Activated CD4-positive, alpha-beta T cell treated with anti-CD3 and anti-CD28 coated beads for 36 hours (primary cell): ENCODE results near the gene SPINK4. TPM values are rescaled to one million over a fixed set of nuclear protein-coding genes. Genes with fewer than 3 reads are reported as not detected.

Experiments used
- ATAC-seq: fragments of 200-7000 bp; cut with Tn5 transposase; one replicate; pipeline ENCODE4 v1.10.0; 2021; ENCODE audit warnings: mild to moderate bottlenecking, moderate library complexity
- CTCF ChIA-PET: fragments of 350-600 bp; sonication (Branson Sonifier 250); formaldehyde crosslinking; loops from one replicate; lab custom pipeline; 2021; ENCODE audit warnings: antibody characterized with exemption; lab: Charles Lee
- POLR2A ChIA-PET: fragments of 350-600 bp; sonication (Branson Sonifier 250); formaldehyde crosslinking; loops from one replicate; lab custom pipeline; 2021; ENCODE audit warnings: antibody characterized with exemption, inconsistent platforms; lab: Charles Lee
- DNase-seq: peaks from one replicate; pipeline ENCODE4 v3.0.0-alpha.2; 2020
- H3K27ac Mint-ChIP-seq: one replicate; pipeline ENCODE4 v1.8.0; 2021; ENCODE audit warnings: mixed read lengths
- H3K27me3 Mint-ChIP-seq: one replicate; pipeline ENCODE4 v1.8.0; 2021; ENCODE audit warnings: mixed read lengths
- H3K36me3 Mint-ChIP-seq: one replicate; pipeline ENCODE4 v1.8.0; 2021; ENCODE audit warnings: low read depth, mixed read lengths
- H3K4me1 Mint-ChIP-seq: one replicate; pipeline ENCODE4 v1.8.0; 2021; ENCODE audit warnings: mixed read lengths
- H3K4me3 Mint-ChIP-seq: one replicate; pipeline ENCODE4 v1.8.0; 2021; ENCODE audit warnings: mild to moderate bottlenecking, moderate library complexity, mixed read lengths
- H3K9me3 Mint-ChIP-seq: one replicate; pipeline ENCODE4 v1.8.0; 2021; ENCODE audit warnings: low read depth, mixed read lengths
- intact Hi-C, 2 experiments: fragments of 100-400 bp; cut with DNase I in 1 of 2; cut with micrococcal nuclease in 1 of 2; formaldehyde crosslinking; loops; one replicate each; pipeline versions ENCODE4 v1.14.2 to v1.15.1; 2022 to 2024; cut with DNase I, micrococcal nuclease
- total RNA-seq, 2 experiments: library from RNA; stranded (reverse); gene quantifications; one replicate each; pipeline ENCODE4 v1.2.3, GENCODE V29; 2021

Gene SPINK4
- total RNA-seq, 2 experiments from 2014 or later: not detected

DNA sequence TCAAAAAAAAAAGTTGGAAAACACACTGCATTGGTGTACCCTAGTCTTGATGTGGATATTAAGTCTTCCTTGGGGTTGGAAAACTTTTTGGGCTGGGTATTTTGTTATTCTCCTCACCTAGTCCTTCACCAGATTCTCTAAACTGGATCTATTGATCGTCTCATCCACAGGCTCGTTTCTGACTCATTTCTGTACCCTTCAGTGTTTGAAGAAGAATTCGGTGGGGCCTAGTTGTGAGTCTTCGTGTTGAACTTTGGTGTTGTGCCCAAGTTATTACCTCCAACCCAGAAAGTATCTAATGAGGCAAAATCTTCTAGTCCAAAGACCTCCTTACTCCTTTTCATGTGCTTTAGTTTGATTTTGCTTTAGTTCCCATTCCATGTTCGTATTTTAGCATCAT is 51.9 kb downstream of the SPINK4 start:
- CTCF ChIA-PET: no interaction called here
- H3K9me3 Mint-ChIP-seq: no peaks in the 10 kb centered on the region

DNA sequence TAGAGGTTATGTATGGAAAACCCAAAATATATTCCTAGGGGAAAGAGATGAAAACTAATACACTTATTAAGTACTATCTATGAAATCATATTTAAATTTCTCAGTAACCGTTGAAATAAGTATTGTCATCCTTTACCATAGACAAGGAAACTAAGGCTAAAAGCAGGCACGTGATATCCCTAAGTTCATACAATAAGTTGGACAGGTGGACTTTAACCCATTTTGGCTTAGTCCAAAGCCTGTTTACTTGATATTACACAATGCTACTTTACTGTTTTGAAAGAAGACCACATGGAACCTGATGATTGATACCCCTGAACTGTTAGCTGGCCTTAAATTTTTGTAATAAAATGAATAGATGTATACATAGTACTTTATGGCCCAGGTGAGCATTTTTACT is 53.8 kb downstream of the SPINK4 start:
- H3K4me3 Mint-ChIP-seq: no peak overlapping the region
- H3K4me1 Mint-ChIP-seq: peaks cover 80% of the 10 kb centered on the region
- H3K9me3 Mint-ChIP-seq: no peaks in the 10 kb centered on the region
- intact Hi-C loops: loop anchor here (5.0 to 10.0 kb wide), 4 partner anchors 154 to 1781 kb away; partner anchors contain the start of genes ACO1 (in 1 of the 2), AQP3 (in 1 of the 2), FANCG (in 1 of the 2) and UBAP1 (in 1 of the 2)
- H3K27me3 Mint-ChIP-seq: no peaks in the 10 kb centered on the region
- ChIA-PET POLR2A (no interaction called here), CTCF (no interaction called here)
- ATAC-seq (no peak), DNase-seq (no peak)
- H3K36me3 Mint-ChIP-seq: peaks cover 61% of the 10 kb centered on the region
- peak overlapping the region; percentile 93 for H3K27ac Mint-ChIP-seq

More for the DNA sequence above, 51.9 kb downstream of the SPINK4 start:
- H3K27me3 Mint-ChIP-seq: no peaks in the 10 kb centered on the region
- H3K36me3 Mint-ChIP-seq: peaks cover 42% of the 10 kb centered on the region
- POLR2A ChIA-PET: no interaction called here
- DNase-seq (no peak), ATAC-seq (no peak)
- H3K27ac Mint-ChIP-seq: peak overlapping the region; percentile 99
- H3K4me1 Mint-ChIP-seq: peaks cover 75% of the 10 kb centered on the region
- intact Hi-C loops: loop anchor here (2.0 to 10.0 kb wide), 5 partner anchors 51 to 1783 kb away; partner anchors contain the start of genes ACO1 (in 1 of the 2), AQP3 (in 1 of the 2), FANCG (in 1 of the 2) and UBAP1 (in 1 of the 2)
- peak overlapping the region; percentile 90 for H3K4me3 Mint-ChIP-seq

DNA sequence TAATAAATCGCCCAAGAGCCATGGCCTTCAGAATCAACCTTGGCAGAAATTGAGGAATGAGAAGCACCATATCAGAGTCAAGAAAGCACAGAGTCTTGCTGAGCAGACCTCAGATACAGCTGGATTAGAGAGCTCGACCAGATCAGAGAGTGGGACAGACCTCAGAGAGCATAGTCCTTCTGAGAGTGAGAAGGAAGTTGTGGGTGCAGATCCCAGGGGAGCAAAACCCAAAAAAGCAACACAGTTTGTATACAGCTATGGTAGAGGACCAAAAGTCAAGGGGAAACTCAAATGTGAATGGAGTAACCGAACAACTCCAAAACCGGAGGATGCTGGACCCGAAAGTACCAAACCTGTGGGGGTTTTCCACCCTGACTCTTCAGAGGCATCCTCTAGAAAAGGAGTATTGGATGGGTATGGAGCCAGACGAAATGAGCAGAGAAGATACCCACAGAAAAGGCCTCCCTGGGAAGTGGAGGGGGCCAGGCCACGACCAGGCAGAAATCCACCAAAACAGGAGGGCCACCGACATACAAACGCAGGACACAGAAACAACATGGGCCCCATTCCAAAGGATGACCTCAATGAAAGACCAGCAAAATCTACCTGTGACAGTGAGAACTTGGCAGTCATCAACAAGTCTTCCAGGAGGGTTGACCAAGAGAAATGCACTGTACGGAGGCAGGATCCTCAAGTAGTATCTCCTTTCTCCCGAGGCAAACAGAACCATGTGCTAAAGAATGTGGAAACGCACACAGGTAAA is 54.9 kb downstream of the SPINK4 start:
- ATAC-seq: no peak
- H3K27me3 Mint-ChIP-seq: no peaks in the 10 kb centered on the region
- ChIA-PET POLR2A (no interaction called here), CTCF (interaction anchor here (1.0 kb wide), 1 partner anchor 32 kb away, joined by 3 read pairs; no protein-coding TSS in a partner anchor)
- H3K9me3 Mint-ChIP-seq: no peaks in the 10 kb centered on the region
- intact Hi-C loops: loop anchor here (1.0 to 10.0 kb wide), 5 partner anchors 11 to 1780 kb away; partner anchors contain the start of genes ACO1 (in 1 of the 2), AQP3 (in 1 of the 2), FANCG (in 1 of the 2) and UBAP1 (in 1 of the 2)
- peaks cover 88% of the 10 kb centered on the region for H3K4me1 Mint-ChIP-seq
- no peak for DNase-seq
- H3K27ac Mint-ChIP-seq: peak overlapping the region; percentile 93
- peak overlapping the region; percentile 50 for H3K4me3 Mint-ChIP-seq
- H3K36me3 Mint-ChIP-seq: peaks cover 70% of the 10 kb centered on the region

GRCh38 chr9:33295571-33295970 is 55.6 kb downstream of the SPINK4 start:
- H3K36me3 Mint-ChIP-seq: peaks cover 72% of the 10 kb centered on the region
- intact Hi-C loops: loop anchor here in 1 of 2 experiments (1.0 to 10.0 kb wide), 4 partner anchors 11 to 1779 kb away; partner anchors contain the start of genes ACO1, FANCG, UBAP1 and VCP
- no peaks in the 10 kb centered on the region for H3K27me3 Mint-ChIP-seq
- H3K27ac Mint-ChIP-seq: peak overlapping the region; percentile 92
- DNase-seq (peak; percentile 35), ATAC-seq (peak; percentile 60)
- H3K9me3 Mint-ChIP-seq: no peaks in the 10 kb centered on the region
- CTCF ChIA-PET: interaction anchor here (0.9 to 2.4 kb wide), 2 partner anchors 8 to 11 kb away, joined by 5 to 16 read pairs; no protein-coding TSS in a partner anchor
- peak overlapping the region; percentile 59 for H3K4me3 Mint-ChIP-seq
- POLR2A ChIA-PET: no interaction called here
- peaks cover 90% of the 10 kb centered on the region for H3K4me1 Mint-ChIP-seq

DNA sequence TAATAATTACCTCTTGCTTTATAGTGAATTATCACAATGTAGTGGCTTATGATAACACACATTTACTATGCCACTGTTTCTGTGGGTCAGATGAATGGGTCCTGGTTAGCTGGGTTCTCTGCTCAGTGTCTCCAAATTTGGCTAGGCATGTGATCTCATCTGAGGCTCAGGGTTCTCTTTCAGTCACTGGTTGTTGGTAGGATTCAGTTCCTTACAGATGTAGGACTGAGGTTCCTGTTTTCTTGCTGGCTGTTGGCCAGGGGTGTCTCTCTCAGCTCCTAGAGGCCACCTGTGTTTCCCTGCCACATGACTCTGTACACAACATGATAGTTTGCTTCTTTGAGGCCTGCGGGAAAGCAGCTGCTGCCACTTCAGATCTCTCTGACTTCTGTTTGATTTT is 57.5 kb downstream of the SPINK4 start:
- DNase-seq (peak; percentile 54), ATAC-seq (peak; percentile 50)
- Mint-ChIP-seq H3K4me3 (peak overlapping the region; percentile 23), H3K27me3 (no peaks in the 10 kb centered on the region), H3K36me3 (peaks cover 68% of the 10 kb centered on the region), H3K9me3 (no peaks in the 10 kb centered on the region), H3K4me1 (peaks cover 76% of the 10 kb centered on the region), H3K27ac (peak overlapping the region; percentile 90)
- intact Hi-C loops: loop anchor here in 1 of 2 experiments (10.0 kb wide), 3 partner anchors 877 to 1777 kb away; partner anchors contain the start of genes ACO1, FANCG, UBAP1 and VCP
- CTCF ChIA-PET: interaction anchor here (1.7 to 2.4 kb wide), 2 partner anchors 10 to 11 kb away, joined by 4 to 16 read pairs; no protein-coding TSS in a partner anchor
- POLR2A ChIA-PET: interaction anchor here (0.6 kb wide), 1 partner anchor 218 kb away, joined by 3 read pairs; no protein-coding TSS in a partner anchor

Other genes starting within 250 kb of the SPINK4 start
- 10 to 100 TPM; 49.4 to 49.7 TPM for gene APTX, start 238.5 kb upstream of the SPINK4 start, total RNA-seq
- 100 to 1,000 TPM; 198 to 266 TPM for gene DNAJA1, start 214.9 kb upstream of the SPINK4 start, total RNA-seq
- gene SMU1, start 163.5 kb upstream of the SPINK4 start, total RNA-seq: 10 to 100 TPM; 23.2 to 29.6 TPM
- 10 to 100 TPM; 44.5 to 47.1 TPM for gene B4GALT1, start 72.8 kb upstream of the SPINK4 start, total RNA-seq
- 10 to 100 TPM; 47.9 to 65.8 TPM for gene BAG1, start 24.5 kb downstream of the SPINK4 start, total RNA-seq
- 100 to 1,000 TPM; 102 to 106 TPM for gene CHMP5, start 24.9 kb downstream of the SPINK4 start, total RNA-seq
- gene NFX1, start 50.3 kb downstream of the SPINK4 start, total RNA-seq: 10 to 100 TPM; 31.2 to 33.7 TPM
- gene AQP7, start 162.4 kb downstream of the SPINK4 start, total RNA-seq: not detected
- 10 to 100 TPM in 1 of 2 experiments, 1 to 10 TPM in 1; 8.5 to 11.3 TPM for gene AQP3, start 207.4 kb downstream of the SPINK4 start, total RNA-seq
- gene NOL6, start 233.8 kb downstream of the SPINK4 start, total RNA-seq: 10 to 100 TPM; 39.0 to 39.4 TPM